Type B pancreatic cell (in vitro differentiated cells): ENCODE measurements around the gene ADAMTS17. TPM values are rescaled to one million over a fixed set of nuclear protein-coding genes. Genes with fewer than 3 reads are reported as not detected.
A peak's percentile ranks its signal among the peaks of the same experiment; 100 is the strongest.

Experiments
- DNase-seq: peaks from one replicate; pipeline ENCODE4 v3.0.0; 2021; ENCODE audit warnings: mixed read lengths; ENCODE audit not compliant: unreplicated experiment; ENCODE audit errors: extremely low spot score
- H3K27ac Mint-ChIP-seq: 2 replicates; pipeline ENCODE4 v1.8.0; 2021; ENCODE audit warnings: mild to moderate bottlenecking, mixed read lengths
- H3K27me3 Mint-ChIP-seq: 2 replicates; pipeline ENCODE4 v1.8.0; 2021; ENCODE audit warnings: mixed read lengths
- H3K36me3 Mint-ChIP-seq: 2 replicates; pipeline ENCODE4 v1.8.0; 2021; ENCODE audit warnings: mixed read lengths
- H3K4me1 Mint-ChIP-seq: one replicate; pipeline ENCODE4 v1.8.0; 2021; ENCODE audit warnings: mixed read lengths; ENCODE audit not compliant: unreplicated experiment
- H3K4me3 Mint-ChIP-seq: 2 replicates; pipeline ENCODE4 v1.8.0; 2021; ENCODE audit warnings: mild to moderate bottlenecking, mixed read lengths
- H3K9me3 Mint-ChIP-seq: 2 replicates; pipeline ENCODE4 v1.8.0; 2021; ENCODE audit warnings: mixed read lengths
- CTCF ChIP-seq: fragments of 200-600 bp; sonication (generic); conservative IDR thresholded peaks from 2 replicates; pipeline ENCODE4 v1.5.0; 2021; ENCODE audit warnings: antibody characterized with exemption, mild to moderate bottlenecking
- total RNA-seq: library from RNA; stranded (reverse); gene quantifications from 2 replicates; pipeline ENCODE4 v1.2.1, GENCODE V29; 2021; ENCODE audit warnings: low replicate concordance

ADAMTS17 gene
- total RNA-seq, 1 donor from 2014 or later, result 18.3 TPM

- TF ChIP-seq CTCF, result no peak
- no peak for DNase-seq
- peaks cover 16% of the 10 kb centered on the region for H3K4me1 Mint-ChIP-seq
- no peaks in the 10 kb centered on the region for H3K36me3 Mint-ChIP-seq
- H3K27me3 Mint-ChIP-seq, result no peaks in the 10 kb centered on the region
- no peaks in the 10 kb centered on the region for H3K9me3 Mint-ChIP-seq
- H3K4me3 Mint-ChIP-seq, result no peak overlapping the region
- H3K27ac Mint-ChIP-seq, result no peak overlapping the region
These were observed 114.0 kb downstream of the ADAMTS17 start for GRCh38 chr15:100227781-100228180.

- Mint-ChIP-seq H3K27ac (no peak overlapping the region), H3K4me3 (no peak overlapping the region), H3K27me3 (no peaks in the 10 kb centered on the region), H3K36me3 (no peaks in the 10 kb centered on the region), H3K4me1 (peaks cover 16% of the 10 kb centered on the region), H3K9me3 (no peaks in the 10 kb centered on the region)
- no peak for DNase-seq
- no peak for TF ChIP-seq CTCF
These were observed 115.7 kb downstream of the ADAMTS17 start for GRCh38 chr15:100226107-100226506.

- H3K27ac Mint-ChIP-seq, result peak overlapping the region; percentile 76
- no peaks in the 10 kb centered on the region for H3K27me3 Mint-ChIP-seq
- no peak for TF ChIP-seq CTCF
- no peak for DNase-seq
- no peak overlapping the region for H3K4me3 Mint-ChIP-seq
- no peaks in the 10 kb centered on the region for H3K9me3 Mint-ChIP-seq
- peaks cover 16% of the 10 kb centered on the region for H3K4me1 Mint-ChIP-seq
- H3K36me3 Mint-ChIP-seq, result no peaks in the 10 kb centered on the region
These were observed 117.3 kb downstream of the ADAMTS17 start for GRCh38 chr15:100224206-100225185.

- H3K27ac Mint-ChIP-seq, result no peak overlapping the region
- peaks cover 16% of the 10 kb centered on the region for H3K4me1 Mint-ChIP-seq
- no peak for DNase-seq
- no peaks in the 10 kb centered on the region for H3K27me3 Mint-ChIP-seq
- peaks cover 7% of the 10 kb centered on the region for H3K36me3 Mint-ChIP-seq
- H3K9me3 Mint-ChIP-seq, result no peaks in the 10 kb centered on the region
- no peak overlapping the region for H3K4me3 Mint-ChIP-seq
- TF ChIP-seq CTCF, result no peak
These were observed 119.4 kb downstream of the ADAMTS17 start for GRCh38 chr15:100222349-100222715.

GRCh38 chr15:100221471-100222348 lies 120.1 kb downstream of the ADAMTS17 start:
- peaks cover 16% of the 10 kb centered on the region for H3K4me1 Mint-ChIP-seq
- no peak overlapping the region for H3K27ac Mint-ChIP-seq
- TF ChIP-seq CTCF, result no peak
- H3K27me3 Mint-ChIP-seq, result no peaks in the 10 kb centered on the region
- peaks cover 7% of the 10 kb centered on the region for H3K36me3 Mint-ChIP-seq
- H3K4me3 Mint-ChIP-seq, result no peak overlapping the region
- no peaks in the 10 kb centered on the region for H3K9me3 Mint-ChIP-seq
- no peak for DNase-seq
